GM12872 (cell line): ENCODE measurements around the gene KMT2A.

Experiments
- CTCF ChIP-seq: IDR thresholded peaks from 3 replicates; pipeline ENCODE4 v1.5.1; 2011; ENCODE audit warnings: low read depth, mild to moderate bottlenecking, low read length, moderate library complexity; ENCODE audit not compliant: insufficient read depth

Gene KMT2A

GRCh38 chr11:118437208-118438125, 1.2 kb downstream of the KMT2A start:
- no peak for TF ChIP-seq CTCF

- no peak for TF ChIP-seq CTCF
These were observed 2.1 kb downstream of the KMT2A start for GRCh38 chr11:118438314-118438931.

GRCh38 chr11:118439646-118440045, 3.4 kb downstream of the KMT2A start:
- no peak for TF ChIP-seq CTCF

- TF ChIP-seq CTCF = no peak
These were observed 5.5 kb downstream of the KMT2A start for GRCh38 chr11:118441770-118442275.

- TF ChIP-seq CTCF = no peak
These were observed 6.0 kb downstream of the KMT2A start for GRCh38 chr11:118442301-118442700.

- TF ChIP-seq CTCF = no peak
These were observed 6.8 kb downstream of the KMT2A start for GRCh38 chr11:118442908-118443589.
